H1 (cell line): ENCODE results near the gene CCDC174. TPM values are rescaled to one million over a fixed set of nuclear protein-coding genes. Genes with fewer than 3 reads are reported as not detected.

Experiments
- CTCF ChIA-PET: fragments of 300-600 bp; sonication (Branson Sonifier 250); formaldehyde crosslinking; loops from one replicate; lab custom pipeline; 2021; ENCODE audit not compliant: partially characterized antibody; lab: Charles Lee
- POLR2A ChIA-PET: fragments of 300-600 bp; sonication (Branson Sonifier 250); formaldehyde crosslinking; loops from one replicate; lab custom pipeline; 2021; ENCODE audit warnings: inconsistent platforms; ENCODE audit not compliant: partially characterized antibody; lab: Charles Lee
- DNase-seq, 2 experiments: peaks; one replicate each; pipeline versions ENCODE4 v3.0.0 to v3.0.0-alpha.2; 2010 to 2022; ENCODE audit warnings: low spot score in 2 of 2, low read depth in 1 of 2, mixed read lengths in 1 of 2
- FAIRE-seq: peaks from 2 replicates; lab custom pipeline; 2011; peaks lifted over from hg19 to GRCh38; lab: Jason Lieb, UNC
- H2AFZ ChIP-seq: 2 replicates; pipeline ENCODE4 v1.8.1; 2012; ENCODE audit warnings: low read length, inconsistent platforms
- H2AK5ac ChIP-seq: 2 replicates; pipeline ENCODE4 v1.6.1; 2013; ENCODE audit warnings: low read depth, low read length
- H2BK120ac ChIP-seq: replicated peaks from 2 replicates; pipeline ENCODE3; 2013; ENCODE audit warnings: low read depth, low read length, inconsistent platforms
- H2BK12ac ChIP-seq: 2 replicates; pipeline ENCODE4 v1.6.1; 2013; ENCODE audit warnings: low read depth, low read length
- H2BK15ac ChIP-seq: 2 replicates; pipeline ENCODE4 v1.6.1; 2013; ENCODE audit warnings: low read length
- H2BK20ac ChIP-seq: 2 replicates; pipeline ENCODE4 v1.6.1; 2013; ENCODE audit warnings: low read length
- H2BK5ac ChIP-seq: 2 replicates; pipeline ENCODE4 v1.6.1; 2013; ENCODE audit warnings: low read depth, low read length
- H3K14ac ChIP-seq: 2 replicates; pipeline ENCODE4 v1.6.1; 2013; ENCODE audit warnings: inconsistent platforms; ENCODE audit not compliant: insufficient read length
- H3K18ac ChIP-seq: 2 replicates; pipeline ENCODE4 v1.6.1; 2013; ENCODE audit warnings: low read length; ENCODE audit errors: extremely low read depth
- H3K23ac ChIP-seq: 2 replicates; pipeline ENCODE4 v1.6.1; 2013; ENCODE audit warnings: inconsistent platforms; ENCODE audit not compliant: insufficient read length
- H3K23me2 ChIP-seq: 2 replicates; pipeline ENCODE4 v1.6.1; 2013; ENCODE audit warnings: low read depth, low read length
- H3K27ac ChIP-seq: 2 replicates; pipeline ENCODE4 v1.6.1; 2011; ENCODE audit warnings: low read depth, low read length, inconsistent platforms
- H3K27me3 ChIP-seq, 4 experiments: replicated peaks in 1 of 4; 1 replicate in 1 of 4; 2 replicates in 3 of 4; pipeline versions ENCODE4 v1.6.1 to v1.8.1; 2011 to 2013; ENCODE audit warnings: low read length in 3 of 4, mild to moderate bottlenecking in 3 of 4, inconsistent platforms in 2 of 4, mixed read lengths in 2 of 4, moderate library complexity in 1 of 4; ENCODE audit not compliant: control insufficient read depth in 3 of 4, insufficient read depth in 3 of 4; ENCODE audit errors: extremely low read depth in 1 of 4
- H3K36me3 ChIP-seq, 4 experiments: 2 replicates each; pipeline versions ENCODE4 v1.6.1 to v1.8.1; 2011 to 2013; ENCODE audit warnings: mild to moderate bottlenecking in 4 of 4, low read length in 3 of 4, moderate library complexity in 2 of 4, control low read depth in 1 of 4, inconsistent platforms in 1 of 4; ENCODE audit not compliant: insufficient read depth in 4 of 4, control insufficient read depth in 2 of 4
- H3K4ac ChIP-seq: replicated peaks from 2 replicates; pipeline ENCODE3; 2013; ENCODE audit warnings: low read length, low read depth, mixed read lengths, inconsistent platforms; ENCODE audit not compliant: insufficient read length
- H3K4me1 ChIP-seq, 4 experiments: replicated peaks in 1 of 4; 1 replicate in 1 of 4; 2 replicates in 3 of 4; pipeline versions ENCODE4 v1.6.1 to v1.8.1; 2011 to 2013; ENCODE audit warnings: low read length in 3 of 4, inconsistent platforms in 2 of 4, mixed read lengths in 1 of 4; ENCODE audit not compliant: insufficient read depth in 4 of 4, control insufficient read depth in 3 of 4
- H3K4me2 ChIP-seq, 2 experiments: 2 replicates each; pipeline versions ENCODE4 v1.6.1 to v1.8.1; 2011 to 2013; ENCODE audit warnings: low read depth in 2 of 2, low read length in 2 of 2, control low read depth in 1 of 2, inconsistent platforms in 1 of 2, mild to moderate bottlenecking in 1 of 2; ENCODE audit not compliant: insufficient read depth in 1 of 2
- H3K4me3 ChIP-seq, 4 experiments: fragments of 200-600, 300-600 bp in 1 of 4; sonication (generic), shearing (Covaris generic), sonication (Bioruptor Twin) in 1 of 4; 2 replicates each; pipeline versions ENCODE4 v1.5.1 to v1.8.1; 2011 to 2016; ENCODE audit warnings: low read length in 4 of 4, low read depth in 3 of 4, control low read depth in 2 of 4, inconsistent platforms in 2 of 4, mild to moderate bottlenecking in 2 of 4, mixed read lengths in 1 of 4, moderate library complexity in 1 of 4; ENCODE audit not compliant: insufficient read depth in 2 of 4; ENCODE audit errors: extremely low read depth in 1 of 4
- H3K56ac ChIP-seq: replicated peaks from 2 replicates; pipeline ENCODE3; 2013; ENCODE audit warnings: low read depth, mild to moderate bottlenecking, mixed read lengths, low read length, inconsistent platforms; ENCODE audit not compliant: insufficient read length
- H3K79me1 ChIP-seq: 2 replicates; pipeline ENCODE4 v1.6.1; 2013; ENCODE audit warnings: low read depth, low read length, control low read depth
- H3K79me2 ChIP-seq, 2 experiments: 2 replicates each; pipeline versions ENCODE4 v1.6.1 to v1.8.1; 2012 to 2013; ENCODE audit warnings: low read length in 2 of 2, mild to moderate bottlenecking in 2 of 2, inconsistent platforms in 1 of 2; ENCODE audit not compliant: insufficient read depth in 2 of 2, control insufficient read depth in 1 of 2
- H3K9ac ChIP-seq, 4 experiments: replicated peaks in 1 of 4; 1 replicate in 1 of 4; 2 replicates in 3 of 4; pipeline versions ENCODE4 v1.6.1 to v1.8.1; 2011 to 2013; ENCODE audit warnings: low read depth in 3 of 4, low read length in 3 of 4, control low read depth in 2 of 4, mild to moderate bottlenecking in 2 of 4, moderate library complexity in 2 of 4, inconsistent platforms in 1 of 4; ENCODE audit errors: extremely low read depth in 1 of 4
- H3K9me3 ChIP-seq, 2 experiments: 2 replicates each; pipeline versions ENCODE4 v1.6.1 to v1.8.1; 2012 to 2013; ENCODE audit warnings: mild to moderate bottlenecking in 2 of 2, moderate library complexity in 2 of 2, control low read depth in 1 of 2, inconsistent platforms in 1 of 2, low read depth in 1 of 2, low read length in 1 of 2, mixed read lengths in 1 of 2; ENCODE audit not compliant: insufficient read depth in 2 of 2
- H4K20me1 ChIP-seq, 2 experiments: replicated peaks in 1 of 2; 2 replicates each; pipeline versions ENCODE3 to v1.8.1; 2011 to 2013; ENCODE audit warnings: inconsistent platforms in 2 of 2, low read length in 2 of 2, mild to moderate bottlenecking in 1 of 2; ENCODE audit not compliant: insufficient read depth in 2 of 2, control insufficient read depth in 1 of 2
- H4K5ac ChIP-seq: 2 replicates; pipeline ENCODE4 v1.6.1; 2013; ENCODE audit warnings: low read length, low read depth, mixed read lengths, inconsistent platforms; ENCODE audit not compliant: insufficient read length
- H4K8ac ChIP-seq: 2 replicates; pipeline ENCODE4 v1.8.0; 2013; ENCODE audit warnings: mild to moderate bottlenecking, moderate library complexity, low read length, inconsistent platforms; ENCODE audit not compliant: insufficient read depth; ENCODE audit errors: extremely low read depth
- H4K91ac ChIP-seq: replicated peaks from 2 replicates; pipeline ENCODE3; 2013; ENCODE audit warnings: low read length, mixed read lengths, inconsistent platforms; ENCODE audit not compliant: insufficient read length
- FOSL1 ChIP-seq: IDR thresholded peaks from 2 replicates; pipeline ENCODE4 v1.6.1; 2011; ENCODE audit warnings: mild to moderate bottlenecking, low read depth, low read length, moderate library complexity; ENCODE audit not compliant: insufficient read depth
- SIX5 ChIP-seq: IDR thresholded peaks from 2 replicates; pipeline ENCODE4 v1.6.1; 2011; ENCODE audit warnings: mild to moderate bottlenecking, low read depth, low read length
- TAF7 ChIP-seq: optimal IDR thresholded peaks from 2 replicates; pipeline ENCODE3; 2011; ENCODE audit warnings: low read depth, mild to moderate bottlenecking, inconsistent platforms, low read length, moderate library complexity, borderline replicate concordance
- TEAD4 ChIP-seq: IDR thresholded peaks from 2 replicates; pipeline ENCODE4 v1.6.1; 2012; ENCODE audit warnings: low read depth, low read length, inconsistent platforms, mixed read lengths
- WGBS, 2 experiments: shearing (Covaris generic) in 1 of 2; methylation state at CpG; one replicate each; pipeline versions ENCODE4 v1.1.6 to v1.1.7; 2013 to 2015; ENCODE audit warnings: low lambda C conversion rate in 2 of 2, mixed read lengths in 2 of 2, inconsistent platforms in 1 of 2, low coverage in 1 of 2, missing lambda C conversion rate in 1 of 2; ENCODE audit not compliant: insufficient replicate concordance in 2 of 2, insufficient coverage in 1 of 2, insufficient read length in 1 of 2; ENCODE audit errors: extremely low coverage in 1 of 2, missing lambda C conversion rate in 1 of 2; 5-methylcytosine and 5-hydroxymethylcytosine counted together
- polyA plus RNA-seq, 7 experiments: library from polyadenylated mRNA; depleted of rRNA in 3 of 7; stranded (reverse) in 5 of 7; unstranded in 2 of 7; fragments of >200 nt in 5 of 7; fragments of 200-250 nt in 2 of 7; gene quantifications; 1 replicate in 5 of 7; 2 replicates in 1 of 7; 4 replicates in 1 of 7; pipeline versions ENCODE4 v1.2.1 to v1.2.3, GENCODE V29; 2011 to 2013; ENCODE audit warnings: missing spikeins in 2 of 7, mixed read lengths in 2 of 7
- total RNA-seq: library from RNA; stranded (reverse); fragmentation: NEBNext Ultra II Directional; extraction: Animal tissue kit (Norgen Biotek cat#: 25700); gene quantifications from 2 replicates; pipeline ENCODE4 v1.2.1, GENCODE V29; 2021

Gene CCDC174
- total and polyA plus RNA-seq, 2 of the 8 experiments (the other 6 are each of a cell fraction or from before 2014, with no cell fraction given) = 3.5 to 11.9 TPM

DNA sequence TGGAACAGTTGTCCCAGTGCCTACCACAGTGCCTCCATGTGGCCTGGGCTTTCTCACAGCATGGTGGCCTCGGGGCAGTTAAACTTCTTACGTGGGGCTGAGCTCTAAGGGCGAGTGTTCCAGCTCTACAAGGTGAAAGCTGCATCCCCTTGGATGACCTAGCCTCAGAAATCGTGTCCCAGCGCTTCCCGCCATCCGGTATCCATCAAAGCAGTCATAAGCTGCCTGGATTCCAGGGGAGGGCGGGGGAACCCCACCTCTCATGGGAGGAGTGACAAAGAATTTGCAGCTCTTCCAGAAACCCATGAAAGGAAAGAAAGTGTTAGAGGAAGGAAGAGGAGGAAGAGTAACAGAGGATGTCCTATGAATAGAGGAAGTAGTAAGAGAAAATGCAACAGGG lies 45.8 kb upstream of the CCDC174 start:
- 80% methylated on average over 8 of the region's 8 CpGs; no CpG with 5 or more reads in 1 of the 2 experiments for WGBS, 2 experiments
- H3K4ac ChIP-seq = no peak overlapping the region
- peaks cover 0 to 3% of the 10 kb centered on the region in 2 experiments for H4K20me1 ChIP-seq
- no peak overlapping the region for H2BK12ac ChIP-seq
- H3K9me3 ChIP-seq = no peaks in the 10 kb centered on the region
- H4K8ac ChIP-seq = no peak overlapping the region
- no peak overlapping the region for H2BK20ac ChIP-seq
- FAIRE-seq (no peak), DNase-seq (no peak)
- H2AK5ac ChIP-seq = no peak overlapping the region
- H3K36me3 ChIP-seq = 0 out of 8 replicates have a peak, but pooled peaks cover 0 to under 1% (median 0%) of the 10 kb centered on the region in 4 experiments
- no peak overlapping the region for H3K56ac ChIP-seq
- H3K79me2 ChIP-seq = no peaks in the 10 kb centered on the region
- ChIA-PET CTCF (interaction anchor here (0.7 to 5.6 kb wide), 8 partner anchors 10 to 237 kb away, joined by 3 to 54 read pairs (median 4); no protein-coding TSS in a partner anchor), POLR2A (interaction anchor here (0.9 to 1.4 kb wide), 3 partner anchors 15 to 46 kb away, joined by 3 to 4 read pairs (median 4); partner anchors contain the start of gene CCDC174)
- no peak overlapping the region for H3K23ac ChIP-seq
- TF ChIP-seq TAF7 (no peak), FOSL1 (no peak), TEAD4 (no peak), SIX5 (no peak)
- H3K9ac ChIP-seq = no peak overlapping the region
- no peak overlapping the region for H3K4me3 ChIP-seq
- H2BK5ac ChIP-seq = no peak overlapping the region
- no peak overlapping the region for H2BK120ac ChIP-seq
- H4K91ac ChIP-seq = no peak overlapping the region
- peaks cover 0 to 15% (median 10%) of the 10 kb centered on the region in 4 experiments; a peak in 6 of 7 replicates for H3K4me1 ChIP-seq
- no peak overlapping the region for H3K4me2 ChIP-seq
- H3K27ac ChIP-seq = no peak overlapping the region
- no peak overlapping the region for H4K5ac ChIP-seq
- no peak overlapping the region for H3K18ac ChIP-seq
- no peaks in the 10 kb centered on the region for H3K79me1 ChIP-seq
- peaks cover 0 to 11% (median 10%) of the 10 kb centered on the region in 4 experiments; a peak in 5 of 7 replicates for H3K27me3 ChIP-seq
- no peak overlapping the region for H2BK15ac ChIP-seq
- H3K23me2 ChIP-seq = peaks cover 9% of the 10 kb centered on the region; the same call in 1 of the 2 replicates
- H2AFZ ChIP-seq = no peak overlapping the region
- H3K14ac ChIP-seq = no peak overlapping the region
